SK-N-SH (cell line): ENCODE results near the gene SEC24B. TPM values are rescaled to one million over a fixed set of nuclear protein-coding genes. Genes with fewer than 3 reads are reported as not detected.

Source experiments
- CTCF ChIA-PET: fragments of 300-600, 350-600 bp; formaldehyde crosslinking; extraction: SDS; loops from one replicate; lab custom pipeline; 2021; lab: Yijun Ruan, JAX
- POLR2A ChIA-PET: fragments of 350-600 bp; sonication (Branson Sonifier 250); formaldehyde crosslinking; extraction: SDS; loops from one replicate; lab custom pipeline; 2020; ENCODE audit warnings: antibody characterized with exemption, inconsistent platforms; lab: Yijun Ruan, JAX
- DNase-seq: peaks from one replicate; pipeline ENCODE4 v3.0.0; 2012
- H2AFZ ChIP-seq: fragments of 200-600 bp; sonication (generic); 2 replicates; pipeline ENCODE4 v1.8.1; 2016; ENCODE audit warnings: antibody characterized with exemption, mild to moderate bottlenecking, low read depth
- H3F3A ChIP-seq: fragments of 200-600 bp; sonication (generic); replicated peaks from 2 replicates; pipeline ENCODE3; 2016; ENCODE audit warnings: antibody characterized with exemption, mild to moderate bottlenecking; ENCODE audit not compliant: insufficient read depth
- H3K27ac ChIP-seq, 2 experiments: fragments of 200-500 bp in 1 of 2; fragments of 200-600 bp in 1 of 2; sonication (Bioruptor generic) in 1 of 2; sonication (generic), shearing (Covaris generic) in 1 of 2; 2 replicates each; pipeline versions ENCODE4 v1.5.1 to v1.6.1; 2014 to 2016; ENCODE audit warnings: low read depth in 2 of 2, inconsistent platforms in 1 of 2, low read length in 1 of 2, mild to moderate bottlenecking in 1 of 2, mixed read lengths in 1 of 2
- H3K27me3 ChIP-seq: fragments of 200-600 bp; sonication (generic), shearing (Covaris generic); 2 replicates; pipeline ENCODE4 v1.6.1; 2016; ENCODE audit warnings: mixed run types; ENCODE audit not compliant: insufficient read depth
- H3K36me3 ChIP-seq, 2 experiments: fragments of 200-500 bp in 1 of 2; fragments of 200-600 bp in 1 of 2; sonication (Bioruptor generic) in 1 of 2; sonication (generic) in 1 of 2; replicated peaks in 1 of 2; 2 replicates each; pipeline versions ENCODE3 to v1.5.1; 2014 to 2016; ENCODE audit warnings: low read length in 1 of 2, mild to moderate bottlenecking in 1 of 2; ENCODE audit not compliant: insufficient read depth in 2 of 2, control insufficient read depth in 1 of 2
- H3K4me1 ChIP-seq, 2 experiments: fragments of 200-500 bp in 1 of 2; fragments of 200-600 bp in 1 of 2; sonication (Bioruptor generic) in 1 of 2; sonication (generic), shearing (Covaris generic) in 1 of 2; 2 replicates each; pipeline versions ENCODE4 v1.5.1 to v1.6.1; 2014 to 2016; ENCODE audit warnings: low read depth in 1 of 2, low read length in 1 of 2, mixed run types in 1 of 2; ENCODE audit not compliant: insufficient read depth in 2 of 2, control insufficient read depth in 1 of 2
- H3K4me2 ChIP-seq: fragments of 200-600 bp; sonication (generic), shearing (Covaris generic); 2 replicates; pipeline ENCODE4 v1.6.1; 2017; ENCODE audit warnings: mixed run types
- H3K4me3 ChIP-seq, 2 experiments: fragments of 200-500 bp in 1 of 2; fragments of 200-600 bp in 1 of 2; sonication (Bioruptor generic) in 1 of 2; sonication (generic), shearing (Covaris generic) in 1 of 2; 2 replicates each; pipeline versions ENCODE4 v1.5.1 to v1.8.1; 2014 to 2016; ENCODE audit warnings: low read depth in 2 of 2, inconsistent platforms in 1 of 2, low read length in 1 of 2, mild to moderate bottlenecking in 1 of 2, mixed read lengths in 1 of 2, moderate library complexity in 1 of 2
- H3K79me2 ChIP-seq: fragments of 200-600 bp; sonication (generic); 2 replicates; pipeline ENCODE4 v1.8.1; 2017; ENCODE audit warnings: mild to moderate bottlenecking; ENCODE audit not compliant: insufficient read depth
- H3K9ac ChIP-seq: fragments of 200-600 bp; sonication (generic); 2 replicates; pipeline ENCODE4 v1.6.1; 2017; ENCODE audit warnings: mixed run types
- H3K9me2 ChIP-seq: fragments of 200-600 bp; sonication (generic); 2 replicates; pipeline ENCODE4 v1.6.1; 2017; ENCODE audit warnings: mixed run types
- H3K9me3 ChIP-seq: fragments of 200-600 bp; sonication (generic); 2 replicates; pipeline ENCODE4 v1.6.1; 2017; ENCODE audit warnings: mixed run types, mild to moderate bottlenecking, moderate library complexity
- H4K20me1 ChIP-seq: fragments of 200-600 bp; sonication (generic); 2 replicates; pipeline ENCODE4 v1.6.1; 2017; ENCODE audit warnings: mild to moderate bottlenecking, mixed run types; ENCODE audit not compliant: insufficient read depth
- EZH2phosphoT487 ChIP-seq: fragments of 200-600 bp; sonication (generic); IDR thresholded peaks from 2 replicates; pipeline ENCODE4 v1.6.1; 2017; ENCODE audit warnings: low read depth, mixed run types, mild to moderate bottlenecking, antibody characterized with exemption, moderate library complexity, borderline replicate concordance
- FOSL2 ChIP-seq: IDR thresholded peaks from 2 replicates; pipeline ENCODE4 v1.4.0; 2012; ENCODE audit warnings: low read depth, mild to moderate bottlenecking, moderate library complexity, borderline replicate concordance
- FOXM1 ChIP-seq: IDR thresholded peaks from 2 replicates; pipeline ENCODE4 v1.4.0; 2012; ENCODE audit warnings: low read depth, mild to moderate bottlenecking
- GATA2 ChIP-seq: sonication (generic); formaldehyde crosslinking; IDR thresholded peaks from 2 replicates; pipeline ENCODE4 v1.5.0; 2020; ENCODE audit warnings: mild to moderate bottlenecking, missing genetic modification reagents
- JUND ChIP-seq: IDR thresholded peaks from 2 replicates; pipeline ENCODE4 v1.4.0; 2012
- MAX ChIP-seq: IDR thresholded peaks from 2 replicates; pipeline ENCODE4 v1.4.0; 2012; ENCODE audit warnings: low read depth
- PBX3 ChIP-seq: IDR thresholded peaks from 2 replicates; pipeline ENCODE4; 2012
- POLR2AphosphoS5 ChIP-seq: IDR thresholded peaks from 2 replicates; pipeline ENCODE4 v1.6.1; 2012; ENCODE audit warnings: low read depth, low read length
- RFX5 ChIP-seq: IDR thresholded peaks from 2 replicates; pipeline ENCODE4 v1.6.1; 2012; ENCODE audit warnings: mild to moderate bottlenecking, improper control_type of control experiment, low read length
- SIN3A ChIP-seq: IDR thresholded peaks from 2 replicates; pipeline ENCODE4 v1.6.1; 2012; ENCODE audit warnings: low read depth, mild to moderate bottlenecking, low read length, moderate library complexity, borderline replicate concordance
- TCF12 ChIP-seq: IDR thresholded peaks from 2 replicates; pipeline ENCODE4 v1.4.0; 2012
- TEAD4 ChIP-seq: IDR thresholded peaks from 2 replicates; pipeline ENCODE4 v1.4.0; 2012; ENCODE audit warnings: mild to moderate bottlenecking, borderline replicate concordance; ENCODE audit not compliant: insufficient read depth
- YY1 ChIP-seq: IDR thresholded peaks from 2 replicates; pipeline ENCODE4 v1.4.0; 2012; ENCODE audit warnings: low read depth, mild to moderate bottlenecking
- WGBS: methylation state at CpG from one replicate; pipeline ENCODE4 v1.1.6; 2017; ENCODE audit warnings: low lambda C conversion rate; 5-methylcytosine and 5-hydroxymethylcytosine counted together
- polyA plus RNA-seq, 3 experiments: library from polyadenylated mRNA; depleted of rRNA; stranded (reverse); fragments of >200 nt; gene quantifications; 2 replicates each; pipeline ENCODE4 v1.2.3, GENCODE V29; 2012
- TF ChIP-seq, protein P1 (sequence below): fragments of 200-600 bp; sonication (generic); IDR thresholded peaks from 2 replicates; pipeline ENCODE4 v1.6.1; 2017; ENCODE audit warnings: antibody characterized with exemption, mild to moderate bottlenecking, moderate library complexity

SEC24B gene
- polyA plus RNA-seq, 1 of the 3 experiments (the other 2 are of a cell fraction): 23.0 TPM

GRCh38 chr4:109472343-109472761 is 38.7 kb downstream of the SEC24B start:
- H3K27me3 ChIP-seq: no peaks in the 10 kb centered on the region
- H3K9ac ChIP-seq: no peak overlapping the region
- peaks cover 79% of the 10 kb centered on the region for H4K20me1 ChIP-seq
- CTCF ChIA-PET: no interaction called here
- H3K4me2 ChIP-seq: peak overlapping the region; percentile 9; the same call in 1 of the 2 replicates
- 35% methylated on average over 3 of the region's 3 CpGs for WGBS
- no peaks in the 10 kb centered on the region for H3K9me3 ChIP-seq
- H3K79me2 ChIP-seq: peaks cover 98% of the 10 kb centered on the region
- no peak for DNase-seq
- TF ChIP-seq, protein P1, sequence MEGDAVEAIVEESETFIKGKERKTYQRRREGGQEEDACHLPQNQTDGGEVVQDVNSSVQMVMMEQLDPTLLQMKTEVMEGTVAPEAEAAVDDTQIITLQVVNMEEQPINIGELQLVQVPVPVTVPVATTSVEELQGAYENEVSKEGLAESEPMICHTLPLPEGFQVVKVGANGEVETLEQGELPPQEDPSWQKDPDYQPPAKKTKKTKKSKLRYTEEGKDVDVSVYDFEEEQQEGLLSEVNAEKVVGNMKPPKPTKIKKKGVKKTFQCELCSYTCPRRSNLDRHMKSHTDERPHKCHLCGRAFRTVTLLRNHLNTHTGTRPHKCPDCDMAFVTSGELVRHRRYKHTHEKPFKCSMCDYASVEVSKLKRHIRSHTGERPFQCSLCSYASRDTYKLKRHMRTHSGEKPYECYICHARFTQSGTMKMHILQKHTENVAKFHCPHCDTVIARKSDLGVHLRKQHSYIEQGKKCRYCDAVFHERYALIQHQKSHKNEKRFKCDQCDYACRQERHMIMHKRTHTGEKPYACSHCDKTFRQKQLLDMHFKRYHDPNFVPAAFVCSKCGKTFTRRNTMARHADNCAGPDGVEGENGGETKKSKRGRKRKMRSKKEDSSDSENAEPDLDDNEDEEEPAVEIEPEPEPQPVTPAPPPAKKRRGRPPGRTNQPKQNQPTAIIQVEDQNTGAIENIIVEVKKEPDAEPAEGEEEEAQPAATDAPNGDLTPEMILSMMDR: no peak
- TF ChIP-seq TEAD4 (peak; percentile 22; the same call in 1 of the 2 replicates), EZH2phosphoT487 (no peak), SIN3A (no peak), JUND (peak; percentile 67), RFX5 (no peak), YY1 (no peak), MAX (0 out of 2 replicates have a peak, but pooled peaks have one; percentile 27), TCF12 (peak; percentile 78), POLR2AphosphoS5 (0 out of 2 replicates have a peak, but pooled peaks have one; percentile 26), FOSL2 (peak; percentile 75), PBX3 (peak; percentile 62; the same call in 1 of the 2 replicates)
- TF ChIP-seq, all 33 proteins: peak for 7
- peaks cover 6 to 14% of the 10 kb centered on the region in 2 experiments; a peak in 3 of 4 replicates for H3K4me1 ChIP-seq
- no peaks in the 10 kb centered on the region for H3K9me2 ChIP-seq
- no peak overlapping the region for H3K4me3 ChIP-seq
- peak overlapping the region; percentile 34 to 62; a peak in 3 of 4 replicates for H3K27ac ChIP-seq
- H3F3A ChIP-seq: peaks cover 7% of the 10 kb centered on the region
- POLR2A ChIA-PET: no interaction called here
- H2AFZ ChIP-seq: no peak overlapping the region
- H3K36me3 ChIP-seq: peaks cover 44 to 52% of the 10 kb centered on the region in 2 experiments

DNA sequence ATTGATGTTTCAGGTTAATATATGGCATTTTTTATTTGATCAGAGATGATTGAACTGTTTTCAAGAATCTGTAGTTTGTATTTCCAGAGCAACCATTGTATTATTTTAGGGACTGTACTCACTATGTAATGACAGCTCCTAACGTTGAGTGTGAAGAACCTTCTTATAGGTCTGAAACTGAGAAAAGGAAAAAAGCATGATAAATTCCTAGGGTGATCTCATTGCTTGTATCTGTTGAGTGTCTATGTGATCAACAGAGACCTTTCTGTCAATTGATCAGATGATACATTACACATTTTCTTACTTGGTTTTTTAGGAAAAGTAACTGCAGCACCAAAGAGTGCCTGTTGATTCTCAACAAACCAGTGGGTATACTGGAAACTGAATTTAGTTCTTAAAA is 40.2 kb downstream of the SEC24B start:
- Histone ChIP-seq H3K9ac (no peak overlapping the region), H3K9me3 (no peaks in the 10 kb centered on the region), H3K9me2 (no peaks in the 10 kb centered on the region), H3K36me3 (peaks cover 33 to 48% of the 10 kb centered on the region in 2 experiments), H3K79me2 (peaks cover 98% of the 10 kb centered on the region), H3K27ac (no peak overlapping the region), H3K27me3 (no peaks in the 10 kb centered on the region), H4K20me1 (peaks cover 72% of the 10 kb centered on the region), H3K4me2 (no peak overlapping the region), H2AFZ (no peak overlapping the region), H3F3A (peaks cover 7% of the 10 kb centered on the region), H3K4me3 (no peak overlapping the region), H3K4me1 (peaks cover 6 to 14% of the 10 kb centered on the region in 2 experiments; a peak in 3 of 4 replicates)
- no peak for TF ChIP-seq GATA2 (CRISPR knock-in tag)
- TF ChIP-seq FOXM1: no peak
- TF ChIP-seq TEAD4: no peak
- DNase-seq: no peak
- POLR2A ChIA-PET: no interaction called here
- CTCF ChIA-PET: no interaction called here
- WGBS: 89% methylated on average over 1 of the region's 1 CpG
